GM10266 (cell line): ENCODE measurements around the gene TTC7B.

Experiments used
- DNase-seq: peaks from one replicate; pipeline ENCODE4 v3.0.0; 2012; ENCODE audit errors: extremely low spot score
- CTCF ChIP-seq: IDR thresholded peaks from 2 replicates; pipeline ENCODE4 v1.5.1; 2012; ENCODE audit warnings: mild to moderate bottlenecking, low read depth; ENCODE audit not compliant: control insufficient read depth, insufficient read depth; ENCODE audit errors: missing control alignments

The TTC7B gene

GRCh38 chr14:90788031-90788430 lies 28.2 kb downstream of the TTC7B start:
- no peak for TF ChIP-seq CTCF
- no peak for DNase-seq

GRCh38 chr14:90785876-90786450 lies 30.3 kb downstream of the TTC7B start:
- DNase-seq = no peak
- no peak for TF ChIP-seq CTCF

- DNase-seq = no peak
- no peak for TF ChIP-seq CTCF
These were observed 30.8 kb downstream of the TTC7B start for GRCh38 chr14:90785471-90785870.

GRCh38 chr14:90784621-90785270 lies 31.5 kb downstream of the TTC7B start:
- TF ChIP-seq CTCF = no peak
- DNase-seq = no peak

- no peak for TF ChIP-seq CTCF
- no peak for DNase-seq
These were observed 32.9 kb downstream of the TTC7B start for GRCh38 chr14:90783344-90783743.

GRCh38 chr14:90782892-90783291 lies 33.3 kb downstream of the TTC7B start:
- DNase-seq = no peak
- no peak for TF ChIP-seq CTCF

- no peak for TF ChIP-seq CTCF
These were observed 34.4 kb downstream of the TTC7B start for GRCh38 chr14:90781876-90782275.

More at GRCh38 chr14:90781876-90782275, 34.4 kb downstream of the TTC7B start:
- no peak for DNase-seq
